ENCODE measurements around the gene PEF1. TPM values are rescaled to one million over a fixed set of nuclear protein-coding genes. Genes with fewer than 3 reads are reported as not detected.

The PEF1 gene
- total and polyA plus RNA-seq, 2 donors (not counting 3 experiments of a cell fraction or from before 2014, with no cell fraction given), result 73.3 to 161 TPM

DNA sequence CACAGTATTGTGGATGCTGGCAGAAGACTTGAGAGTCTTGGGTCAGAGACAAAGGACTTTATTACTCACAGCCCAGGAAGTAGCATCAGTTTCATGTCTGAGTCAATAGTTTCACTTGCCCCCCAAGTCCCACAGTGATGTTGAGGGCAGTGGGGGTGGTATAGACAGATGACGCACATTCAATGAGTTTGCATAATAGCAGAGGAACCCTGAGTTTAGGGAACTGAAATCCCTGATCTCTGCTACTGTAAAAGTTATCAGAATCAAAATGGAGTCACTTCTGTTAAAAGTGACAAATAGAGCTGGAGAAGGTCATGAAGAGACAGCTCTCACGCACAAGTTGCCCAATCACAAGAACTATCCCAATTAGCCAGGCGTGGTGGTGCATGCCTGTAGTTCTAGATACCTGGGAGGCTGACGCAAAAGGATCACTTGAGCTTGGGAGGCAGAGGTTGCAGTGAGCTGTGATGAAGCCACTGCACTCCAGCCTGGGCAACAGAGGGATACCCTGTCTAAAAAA is 38.7 kb downstream of the PEF1 start:
- Histone ChIP-seq H3K9ac (replicated peaks; ENCODE audit: extremely low read depth, insufficient read depth, low read length) (no peak overlapping the region), H3K36me3 (ENCODE audit: control insufficient read depth in 2 of 2, extremely low read depth in 1 of 2, insufficient read depth in 2 of 2, low read length in 2 of 2) (no peaks in the 10 kb centered on the region), H3K27ac (ENCODE audit: insufficient read depth, low read depth, low read length) (no peak overlapping the region), H3K4me1 (ENCODE audit: control insufficient read depth, extremely low read depth, insufficient read depth, low read length) (no peaks in the 10 kb centered on the region), H4K20me1 (replicated peaks; ENCODE audit: control insufficient read depth, extremely low read depth, insufficient read depth, low read length) (no peaks in the 10 kb centered on the region), H2AFZ (ENCODE audit: low read depth, low read length) (no peak overlapping the region), H3K4me2 (ENCODE audit: insufficient read depth, low read length) (no peak overlapping the region), H3K79me2 (ENCODE audit: control insufficient read depth, insufficient read depth, low read length) (no peaks in the 10 kb centered on the region), H3K4me3 (replicated peaks in 1 of 3; ENCODE audit: insufficient read depth in 1 of 3, low read depth in 1 of 3, low read length in 3 of 3) (no peak overlapping the region), H3K9me3 (replicated peaks; ENCODE audit: control insufficient read depth, insufficient read depth, low read length) (no peaks in the 10 kb centered on the region), H3K9me1 (replicated peaks; ENCODE audit: control insufficient read depth, extremely low read depth, insufficient read depth, low read length) (no peaks in the 10 kb centered on the region), H3K27me3 (ENCODE audit: control insufficient read depth in 2 of 2, insufficient read depth in 2 of 2, low read length in 2 of 2) (peaks cover 0 to 2% of the 10 kb centered on the region in 2 experiments)
- TF ChIP-seq POLR2AphosphoS5 (IDR thresholded peaks at IDR 0.05; ENCODE audit: insufficient read depth, low read depth, low read length) (no peak), JUN (IDR thresholded peaks at IDR 0.05; ENCODE audit: borderline replicate concordance, insufficient read depth, insufficient read length, low read depth) (no peak), FOS (IDR thresholded peaks at IDR 0.05; ENCODE audit: borderline replicate concordance, insufficient read depth, low read length) (no peak), POLR2A (IDR thresholded peaks at IDR 0.05; ENCODE audit: low read depth, low read length) (no peak), GATA2 (IDR thresholded peaks at IDR 0.05; ENCODE audit: insufficient read depth, insufficient read length, low read depth, low read length) (no peak), EZH2 (IDR thresholded peaks at IDR 0.05; ENCODE audit: borderline replicate concordance, low read depth, low read length, severe bottlenecking) (no peak), MYC (IDR thresholded peaks at IDR 0.05; ENCODE audit: low read depth, low read length) (no peak)
- TF ChIP-seq, protein P1, sequence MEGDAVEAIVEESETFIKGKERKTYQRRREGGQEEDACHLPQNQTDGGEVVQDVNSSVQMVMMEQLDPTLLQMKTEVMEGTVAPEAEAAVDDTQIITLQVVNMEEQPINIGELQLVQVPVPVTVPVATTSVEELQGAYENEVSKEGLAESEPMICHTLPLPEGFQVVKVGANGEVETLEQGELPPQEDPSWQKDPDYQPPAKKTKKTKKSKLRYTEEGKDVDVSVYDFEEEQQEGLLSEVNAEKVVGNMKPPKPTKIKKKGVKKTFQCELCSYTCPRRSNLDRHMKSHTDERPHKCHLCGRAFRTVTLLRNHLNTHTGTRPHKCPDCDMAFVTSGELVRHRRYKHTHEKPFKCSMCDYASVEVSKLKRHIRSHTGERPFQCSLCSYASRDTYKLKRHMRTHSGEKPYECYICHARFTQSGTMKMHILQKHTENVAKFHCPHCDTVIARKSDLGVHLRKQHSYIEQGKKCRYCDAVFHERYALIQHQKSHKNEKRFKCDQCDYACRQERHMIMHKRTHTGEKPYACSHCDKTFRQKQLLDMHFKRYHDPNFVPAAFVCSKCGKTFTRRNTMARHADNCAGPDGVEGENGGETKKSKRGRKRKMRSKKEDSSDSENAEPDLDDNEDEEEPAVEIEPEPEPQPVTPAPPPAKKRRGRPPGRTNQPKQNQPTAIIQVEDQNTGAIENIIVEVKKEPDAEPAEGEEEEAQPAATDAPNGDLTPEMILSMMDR (IDR thresholded peaks at IDR 0.05; ENCODE audit: extremely low read depth in 1 of 2, insufficient read depth in 1 of 2, low read depth in 1 of 2, low read length in 2 of 2), result no peak
- TF ChIP-seq, protein P2, sequence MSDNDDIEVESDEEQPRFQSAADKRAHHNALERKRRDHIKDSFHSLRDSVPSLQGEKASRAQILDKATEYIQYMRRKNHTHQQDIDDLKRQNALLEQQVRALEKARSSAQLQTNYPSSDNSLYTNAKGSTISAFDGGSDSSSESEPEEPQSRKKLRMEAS (IDR thresholded peaks at IDR 0.05; ENCODE audit: insufficient read depth, insufficient read length), result no peak
- no peak for DNase-seq (ENCODE audit: low read depth, low spot score)
- CTCF ChIA-PET, result interaction anchor here (1.6 to 4.6 kb wide), 2 partner anchors 11 to 13 kb away, joined by 3 to 15 read pairs; no protein-coding TSS in a partner anchor
- intact Hi-C loops (cut with micrococcal nuclease) (no loop called here), dilution Hi-C loops (cut with MboI; ENCODE audit: extremely low pct_ligation_motif_present, low sequenced_read_pairs) (no loop called here)
- POLR2A ChIA-PET, result no interaction called here
- FAIRE-seq, result no peak
- no TSS peak for BruUV-seq (replicated peaks)
